ENCODE results near the gene SAFB2.

SAFB2 gene

GRCh38 chr19:5537870-5538269 is 84.7 kb downstream of the SAFB2 start:
- DNase-seq = no peak
